Measurements from ENCODE around the gene GCNT2.
"Not testable (repeated sequence)": the region's sequence is repeated elsewhere in the genome, so short reads cannot be mapped to it uniquely, and the experiment has no call there.

Gene GCNT2
- 2.0 to 6.7 (median 4.9) reads per million in 4 donors for total RNA-seq

DNA sequence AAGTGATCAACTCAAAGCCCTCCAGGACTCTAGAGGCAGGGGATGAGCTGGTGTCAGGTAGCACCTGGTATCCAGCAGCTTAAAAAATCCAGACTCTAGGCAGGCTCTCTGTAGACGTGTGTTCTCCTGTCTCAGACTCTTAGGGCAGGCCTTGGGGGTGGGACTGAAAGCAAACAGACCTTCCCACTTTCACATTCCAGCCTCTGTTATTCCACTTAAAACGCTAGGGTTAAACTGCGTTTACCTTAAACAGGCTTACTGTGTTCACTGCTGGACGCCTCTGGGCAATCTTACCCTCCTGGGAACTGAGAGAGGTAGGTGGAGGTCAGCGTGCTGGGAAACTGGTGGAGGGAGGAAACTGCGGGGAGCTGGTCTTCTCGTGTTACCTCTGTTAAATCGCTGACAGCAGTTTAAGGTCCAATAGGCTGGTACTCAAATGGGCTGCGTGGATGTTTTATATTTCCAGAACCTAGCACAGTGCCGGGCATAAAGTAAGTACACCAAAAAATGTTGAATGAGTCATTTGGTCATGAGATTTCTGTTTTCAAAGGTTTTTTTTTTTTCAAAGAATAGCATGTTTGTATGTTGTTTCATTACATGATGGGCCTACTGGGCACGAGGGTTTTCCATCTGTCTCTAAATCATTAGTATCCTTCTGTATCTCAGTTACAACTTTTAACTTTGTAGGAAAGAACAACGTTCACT, at the start of gene GCNT2:
Gene GCNT2 (plus strand): TSS at position 248 of the 705 bp plus-strand sequence. CDS start 7,561 bp downstream, outside the sequence.
- no peak for DNase-seq

DNA sequence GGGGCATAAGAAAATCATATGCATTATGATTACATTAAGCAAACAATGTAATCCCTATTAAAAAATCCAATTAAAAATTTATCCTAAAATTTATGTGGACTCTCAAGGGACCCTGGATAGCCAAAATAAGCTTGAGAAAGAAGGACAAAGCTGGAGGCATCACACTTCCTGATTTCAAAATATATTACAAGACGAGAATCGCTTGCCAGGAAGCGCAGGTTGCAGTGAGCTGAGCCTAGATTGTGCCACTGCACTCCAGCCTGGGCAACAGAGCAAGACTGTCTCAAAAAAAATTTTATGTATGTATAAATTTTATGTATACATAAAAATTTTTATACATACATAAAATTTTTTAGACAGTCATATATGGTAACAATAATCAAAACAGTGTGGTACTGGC, 48.5 kb upstream of the GCNT2 start:
- no peak for DNase-seq

- DNase-seq, result peak in 1 of 5 donors; percentile 21
These were observed 42.7 kb upstream of the GCNT2 start for GRCh38 chr6:10478187-10479040.

- no peak for DNase-seq
These were observed 41.0 kb upstream of the GCNT2 start for GRCh38 chr6:10479939-10480700.

GRCh38 chr6:10481101-10481500, 40.0 kb upstream of the GCNT2 start:
- no peak for DNase-seq

DNA sequence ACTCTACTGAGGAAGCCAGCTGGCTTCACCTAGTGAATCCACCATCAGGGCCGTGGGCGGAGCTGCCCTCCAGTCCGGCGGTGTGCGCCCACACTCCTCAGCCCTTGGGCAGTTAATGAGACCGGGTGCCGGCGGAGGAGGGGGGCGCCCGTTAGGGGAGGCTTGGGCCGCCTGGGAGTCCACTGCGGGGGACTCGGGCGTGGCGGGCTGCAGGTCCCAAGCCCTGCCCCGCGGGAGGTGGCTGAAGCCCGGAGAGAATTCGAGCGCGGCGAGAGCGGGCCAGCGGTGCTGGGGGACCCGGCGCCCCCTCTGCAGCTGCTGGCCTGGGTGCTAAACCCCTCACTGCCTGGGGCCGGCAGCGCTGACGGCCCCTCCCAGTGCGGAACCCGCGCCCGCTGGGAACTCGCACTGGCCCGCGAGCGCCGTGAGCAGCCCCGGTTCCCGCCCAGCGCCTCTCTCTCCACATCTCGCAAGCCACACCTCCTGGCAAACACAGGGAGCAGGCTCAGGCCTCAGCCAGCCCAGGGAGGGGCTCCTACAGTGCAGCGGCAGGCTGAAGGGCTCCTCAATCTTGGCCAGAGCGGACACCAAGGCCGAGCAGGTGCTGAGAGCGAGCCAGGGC, 38.4 kb upstream of the GCNT2 start:
- no peak for DNase-seq

DNA sequence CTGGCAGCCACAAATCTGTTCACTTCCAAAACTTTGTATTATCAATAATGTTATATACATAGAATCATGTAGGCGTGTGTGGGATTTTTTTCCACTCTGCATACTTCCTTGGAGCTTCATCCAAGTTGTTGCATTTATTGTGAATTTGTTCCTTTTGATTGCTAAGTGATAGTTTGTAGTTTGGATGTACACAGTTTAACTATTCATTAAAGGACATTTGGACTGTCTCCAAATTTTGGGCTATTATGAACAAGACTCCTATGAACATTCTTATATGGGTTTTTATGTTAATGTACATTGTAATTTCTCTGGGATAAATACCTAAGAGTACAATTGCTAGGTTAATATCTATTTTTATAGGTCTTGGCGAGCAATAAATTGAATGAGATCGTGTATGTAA, 36.2 kb upstream of the GCNT2 start:
- DNase-seq, result no peak

DNA sequence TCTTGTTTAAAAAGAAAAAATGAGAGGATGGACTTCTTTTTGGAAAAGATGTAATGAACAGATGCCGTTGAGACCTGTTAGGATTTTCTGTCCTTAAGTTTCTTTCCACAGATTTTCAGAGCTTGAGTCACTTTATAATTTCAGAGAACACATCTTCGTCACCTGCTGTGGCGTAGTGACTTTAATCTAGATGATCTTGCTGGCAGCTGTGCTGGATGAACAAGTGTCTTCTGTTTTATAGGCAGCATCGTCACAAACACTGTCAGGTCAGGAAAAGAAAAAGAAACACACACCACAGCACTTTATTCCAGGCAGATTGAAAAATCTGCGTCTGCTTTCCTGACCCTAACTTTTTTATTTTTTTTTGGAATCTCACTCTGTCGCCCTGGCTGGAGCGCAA, 35.7 kb upstream of the GCNT2 start:
- DNase-seq, result no peak

DNA sequence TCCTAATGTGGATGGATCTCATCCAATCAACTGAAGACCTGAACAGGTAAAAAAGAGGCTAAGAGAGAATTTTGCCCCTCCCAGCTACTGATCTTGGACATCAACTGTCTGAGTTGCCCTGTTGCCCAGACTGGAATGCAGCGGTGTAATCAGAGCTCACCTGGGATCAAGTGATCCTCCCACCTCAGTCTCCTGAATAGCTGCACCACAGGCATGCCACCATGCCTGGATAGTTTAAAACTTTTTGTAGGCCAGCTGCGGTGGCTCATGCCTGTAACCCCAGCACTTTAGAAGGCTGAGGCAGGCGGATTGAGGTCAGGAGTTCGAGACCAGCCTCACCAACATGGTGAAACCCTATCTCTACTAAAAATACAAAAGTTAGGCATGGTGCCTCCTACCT, 34.9 kb upstream of the GCNT2 start:
- DNase-seq, result no peak

- not testable (repeated sequence) for DNase-seq
These were observed 34.1 kb upstream of the GCNT2 start for GRCh38 chr6:10486944-10487588.

GRCh38 chr6:10487668-10488327, 33.4 kb upstream of the GCNT2 start:
- no peak for DNase-seq

- no peak for DNase-seq
These were observed 29.7 kb upstream of the GCNT2 start for GRCh38 chr6:10491463-10491862.

- DNase-seq, result not testable (repeated sequence)
These were observed 29.2 kb upstream of the GCNT2 start for GRCh38 chr6:10491905-10492304.

- DNase-seq, result no peak
These were observed 26.1 kb upstream of the GCNT2 start for GRCh38 chr6:10495029-10495428.

- DNase-seq, result no peak
These were observed 15.6 kb upstream of the GCNT2 start for GRCh38 chr6:10505529-10505928.

DNA sequence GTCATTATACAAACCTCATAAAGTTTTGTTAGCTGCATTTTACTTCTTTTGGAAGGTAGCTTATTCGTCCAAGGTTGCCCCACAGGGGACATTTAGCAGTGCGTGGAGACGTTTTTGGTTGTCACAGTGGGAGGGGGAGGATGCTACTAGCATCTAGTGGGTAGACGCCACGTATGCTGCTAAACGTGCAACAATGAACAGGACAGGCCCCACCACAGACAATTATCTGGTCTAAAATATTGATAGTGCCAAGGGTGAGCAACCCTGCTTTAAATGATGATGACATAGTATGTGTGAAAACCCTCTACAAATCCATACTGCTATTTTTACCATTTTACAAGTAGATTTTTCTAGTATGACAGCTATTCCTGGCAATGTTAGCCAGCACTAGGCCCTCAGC, 13.9 kb upstream of the GCNT2 start:
- DNase-seq, result no peak

DNA sequence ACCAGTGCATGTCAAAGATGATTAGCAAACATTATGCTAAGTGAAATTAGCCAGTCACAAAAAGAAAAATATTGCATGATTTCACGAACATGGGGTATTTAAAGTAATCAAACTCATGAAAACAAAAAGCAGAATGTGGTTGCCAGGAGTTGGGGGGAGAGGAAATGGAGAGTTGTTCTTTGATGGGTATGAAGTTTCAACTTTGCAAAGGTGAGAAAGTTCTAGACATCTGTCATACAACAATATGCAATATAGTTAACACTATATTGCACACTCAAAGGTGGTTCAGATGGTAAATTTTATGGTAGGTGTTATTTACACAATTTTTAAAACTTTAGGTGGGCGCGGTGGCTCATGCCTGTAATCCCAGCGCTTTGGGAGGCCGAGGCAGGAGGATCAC, 13.4 kb upstream of the GCNT2 start:
- no peak for DNase-seq

DNA sequence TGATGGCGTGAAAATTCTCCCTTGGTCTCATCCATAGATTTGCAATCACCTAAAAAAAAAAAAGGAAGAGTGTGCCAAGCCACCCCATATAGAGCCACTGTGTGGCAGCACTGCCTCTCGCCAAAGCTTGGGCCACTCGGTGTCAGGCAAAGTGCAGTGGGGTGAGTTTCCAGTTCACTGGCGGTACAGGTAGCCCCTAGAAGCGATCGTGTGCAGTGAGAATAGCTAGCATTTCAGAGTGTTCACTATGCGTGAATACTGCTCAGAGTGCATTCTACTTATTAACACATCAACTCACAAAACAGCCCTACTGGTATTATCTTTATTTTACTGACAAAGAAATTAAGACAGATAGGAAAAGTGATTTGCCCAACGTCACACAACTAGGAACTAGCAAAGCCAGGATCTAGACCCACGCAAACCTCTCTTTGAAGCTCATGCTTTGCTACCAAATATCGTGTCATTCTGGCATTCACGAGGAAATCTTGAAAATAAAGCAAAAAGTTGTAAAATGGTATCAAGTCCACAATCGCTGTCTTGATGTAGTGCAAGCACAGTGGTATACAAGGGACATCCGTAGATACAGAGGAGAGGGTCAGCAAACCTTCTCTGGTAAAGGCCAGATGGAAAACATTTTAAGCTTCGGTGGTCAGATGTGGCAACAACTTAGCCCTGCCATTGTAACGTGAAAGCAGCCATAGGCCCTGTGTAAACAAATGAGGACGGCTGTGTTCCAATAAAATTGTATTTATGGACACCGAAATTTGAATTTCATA, 10.4 kb upstream of the GCNT2 start:
- DNase-seq, result peak in 2 of 5 donors; percentile 28 to 38

DNA sequence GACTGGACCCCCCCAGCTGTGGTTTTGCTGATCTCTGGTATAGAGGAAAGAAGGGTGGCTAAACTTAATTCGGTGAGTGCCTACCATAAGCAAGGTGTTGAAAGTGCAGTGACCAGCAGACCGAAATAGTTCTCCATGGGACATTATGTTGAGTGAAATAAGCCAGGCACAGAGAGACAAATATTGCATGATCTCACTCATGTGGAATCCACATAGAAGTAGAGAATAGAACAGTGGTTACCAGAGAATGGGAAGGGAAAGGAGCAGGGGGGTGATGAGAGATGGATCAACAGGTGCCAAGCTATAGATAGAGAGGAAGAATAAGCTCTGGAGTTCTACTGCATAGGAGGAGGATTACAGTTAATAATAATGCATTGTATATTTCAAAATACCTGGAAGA, 9.7 kb upstream of the GCNT2 start:
- no peak for DNase-seq

GRCh38 chr6:10513544-10513943, 7.6 kb upstream of the GCNT2 start:
- no peak for DNase-seq

Measured in T-helper 1 cell (primary cell).